Measurements from ENCODE around the gene POU2AF1.
"Not testable (repeated sequence)": the region's sequence is repeated elsewhere in the genome, so short reads cannot be mapped to it uniquely, and the experiment has no call there.

POU2AF1 gene

GRCh38 chr11:111395081-111395480, 16.0 kb upstream of the POU2AF1 start:
- TF ChIP-seq CTCF (IDR thresholded peaks at IDR 0.05; ENCODE audit: low read depth, low read length, poor library complexity, severe bottlenecking), result no peak
- no peak for TF ChIP-seq EZH2phosphoT487 (IDR thresholded peaks at IDR 0.05; ENCODE audit: borderline replicate concordance, low read length)
- Histone ChIP-seq H3K9me3 (ENCODE audit: control insufficient read depth, insufficient read depth, low read length) (no peaks in the 10 kb centered on the region), H3K4me3 (ENCODE audit: low read length) (no peak overlapping the region), H3K36me3 (ENCODE audit: control insufficient read depth, low read length) (peaks cover 13% of the 10 kb centered on the region; the same call in 1 of the 2 replicates), H3K27ac (ENCODE audit: low read depth, low read length) (no peak overlapping the region), H3K79me2 (ENCODE audit: control insufficient read depth, low read length) (peaks cover 19% of the 10 kb centered on the region), H3K4me1 (ENCODE audit: control insufficient read depth, low read length) (peaks cover 79% of the 10 kb centered on the region), H3F3A (ENCODE audit: control insufficient read depth, insufficient read depth) (peaks cover 25% of the 10 kb centered on the region), H3K4me2 (ENCODE audit: low read length) (no peak overlapping the region; the same call in 1 of the 2 replicates), H3K9me2 (replicated peaks; ENCODE audit: control insufficient read depth, low read length) (no peaks in the 10 kb centered on the region), H3K27me3 (ENCODE audit: control insufficient read depth, low read length) (no peaks in the 10 kb centered on the region), H4K20me1 (ENCODE audit: control insufficient read depth, insufficient read depth, low read depth, low read length) (no peaks in the 10 kb centered on the region)

GRCh38 chr11:111394147-111394546, 15.1 kb upstream of the POU2AF1 start:
- peaks cover 18% of the 10 kb centered on the region for H3F3A ChIP-seq (ENCODE audit: control insufficient read depth, insufficient read depth)
- H3K4me2 ChIP-seq (ENCODE audit: low read length), result peak overlapping the region; percentile 23
- not testable (repeated sequence) for H3K9me2 ChIP-seq (replicated peaks; ENCODE audit: control insufficient read depth, low read length); H3K9me3 ChIP-seq (ENCODE audit: control insufficient read depth, insufficient read depth, low read length); H4K20me1 ChIP-seq (ENCODE audit: control insufficient read depth, insufficient read depth, low read depth, low read length); H3K27me3 ChIP-seq (ENCODE audit: control insufficient read depth, low read length); H3K4me3 ChIP-seq (ENCODE audit: low read length); H3K27ac ChIP-seq (ENCODE audit: low read depth, low read length)
- peaks cover 13% of the 10 kb centered on the region; the same call in 1 of the 2 replicates for H3K36me3 ChIP-seq (ENCODE audit: control insufficient read depth, low read length)
- H3K4me1 ChIP-seq (ENCODE audit: control insufficient read depth, low read length), result peaks cover 79% of the 10 kb centered on the region
- H3K79me2 ChIP-seq (ENCODE audit: control insufficient read depth, low read length), result peaks cover 19% of the 10 kb centered on the region

GRCh38 chr11:111393585-111393984, 14.5 kb upstream of the POU2AF1 start:
- Histone ChIP-seq H3K4me3 (ENCODE audit: low read length) (no peak overlapping the region), H3K9me2 (replicated peaks; ENCODE audit: control insufficient read depth, low read length) (no peaks in the 10 kb centered on the region), H3K27me3 (ENCODE audit: control insufficient read depth, low read length) (no peaks in the 10 kb centered on the region), H3K4me2 (ENCODE audit: low read length) (peak overlapping the region; percentile 23), H3K9me3 (ENCODE audit: control insufficient read depth, insufficient read depth, low read length) (no peaks in the 10 kb centered on the region), H3K27ac (ENCODE audit: low read depth, low read length) (no peak overlapping the region), H3F3A (ENCODE audit: control insufficient read depth, insufficient read depth) (peaks cover 13% of the 10 kb centered on the region), H3K4me1 (ENCODE audit: control insufficient read depth, low read length) (peaks cover 79% of the 10 kb centered on the region), H3K36me3 (ENCODE audit: control insufficient read depth, low read length) (peaks cover 9% of the 10 kb centered on the region; the same call in 1 of the 2 replicates), H4K20me1 (ENCODE audit: control insufficient read depth, insufficient read depth, low read depth, low read length) (no peaks in the 10 kb centered on the region), H3K79me2 (ENCODE audit: control insufficient read depth, low read length) (peaks cover 19% of the 10 kb centered on the region)
- TF ChIP-seq CTCF (IDR thresholded peaks at IDR 0.05; ENCODE audit: low read depth, low read length, poor library complexity, severe bottlenecking) (no peak), EZH2phosphoT487 (IDR thresholded peaks at IDR 0.05; ENCODE audit: borderline replicate concordance, low read length) (no peak)

- H3K27ac ChIP-seq (ENCODE audit: low read depth, low read length), result no peak overlapping the region
- no peak overlapping the region for H3K4me2 ChIP-seq (ENCODE audit: low read length)
- H3K4me3 ChIP-seq (ENCODE audit: low read length), result no peak overlapping the region
- H3K9me3 ChIP-seq (ENCODE audit: control insufficient read depth, insufficient read depth, low read length), result no peaks in the 10 kb centered on the region
- no peaks in the 10 kb centered on the region for H3K27me3 ChIP-seq (ENCODE audit: control insufficient read depth, low read length)
- TF ChIP-seq CTCF (IDR thresholded peaks at IDR 0.05; ENCODE audit: low read depth, low read length, poor library complexity, severe bottlenecking) (no peak), EZH2phosphoT487 (IDR thresholded peaks at IDR 0.05; ENCODE audit: borderline replicate concordance, low read length) (no peak)
- peaks cover 10% of the 10 kb centered on the region for H3F3A ChIP-seq (ENCODE audit: control insufficient read depth, insufficient read depth)
- no peaks in the 10 kb centered on the region for H3K9me2 ChIP-seq (replicated peaks; ENCODE audit: control insufficient read depth, low read length)
- H4K20me1 ChIP-seq (ENCODE audit: control insufficient read depth, insufficient read depth, low read depth, low read length), result no peaks in the 10 kb centered on the region
- H3K79me2 ChIP-seq (ENCODE audit: control insufficient read depth, low read length), result peaks cover 19% of the 10 kb centered on the region
- H3K36me3 ChIP-seq (ENCODE audit: control insufficient read depth, low read length), result peaks cover 9% of the 10 kb centered on the region; the same call in 1 of the 2 replicates
- peaks cover 78% of the 10 kb centered on the region for H3K4me1 ChIP-seq (ENCODE audit: control insufficient read depth, low read length)
These were observed 14.0 kb upstream of the POU2AF1 start for GRCh38 chr11:111393096-111393495.

Measured in DOHH2 (cell line).